H1 (cell line): ENCODE data around the gene MRPL16. TPM values are rescaled to one million over a fixed set of nuclear protein-coding genes. Genes with fewer than 3 reads are reported as not detected.

Experiments used
- CTCF ChIA-PET: fragments of 300-600 bp; sonication (Branson Sonifier 250); formaldehyde crosslinking; loops from one replicate; lab custom pipeline; 2021; ENCODE audit not compliant: partially characterized antibody; lab: Charles Lee
- POLR2A ChIA-PET: fragments of 300-600 bp; sonication (Branson Sonifier 250); formaldehyde crosslinking; loops from one replicate; lab custom pipeline; 2021; ENCODE audit warnings: inconsistent platforms; ENCODE audit not compliant: partially characterized antibody; lab: Charles Lee
- DNase-seq, 2 experiments: peaks; one replicate each; pipeline versions ENCODE4 v3.0.0 to v3.0.0-alpha.2; 2010 to 2022; ENCODE audit warnings: low spot score in 2 of 2, low read depth in 1 of 2, mixed read lengths in 1 of 2
- FAIRE-seq: peaks from 2 replicates; lab custom pipeline; 2011; peaks lifted over from hg19 to GRCh38; lab: Jason Lieb, UNC
- H2AFZ ChIP-seq: 2 replicates; pipeline ENCODE4 v1.8.1; 2012; ENCODE audit warnings: low read length, inconsistent platforms
- H2AK5ac ChIP-seq: 2 replicates; pipeline ENCODE4 v1.6.1; 2013; ENCODE audit warnings: low read depth, low read length
- H2BK120ac ChIP-seq: replicated peaks from 2 replicates; pipeline ENCODE3; 2013; ENCODE audit warnings: low read depth, low read length, inconsistent platforms
- H2BK12ac ChIP-seq: 2 replicates; pipeline ENCODE4 v1.6.1; 2013; ENCODE audit warnings: low read depth, low read length
- H2BK15ac ChIP-seq: 2 replicates; pipeline ENCODE4 v1.6.1; 2013; ENCODE audit warnings: low read length
- H2BK20ac ChIP-seq: 2 replicates; pipeline ENCODE4 v1.6.1; 2013; ENCODE audit warnings: low read length
- H2BK5ac ChIP-seq: 2 replicates; pipeline ENCODE4 v1.6.1; 2013; ENCODE audit warnings: low read depth, low read length
- H3K14ac ChIP-seq: 2 replicates; pipeline ENCODE4 v1.6.1; 2013; ENCODE audit warnings: inconsistent platforms; ENCODE audit not compliant: insufficient read length
- H3K18ac ChIP-seq: 2 replicates; pipeline ENCODE4 v1.6.1; 2013; ENCODE audit warnings: low read length; ENCODE audit errors: extremely low read depth
- H3K23ac ChIP-seq: 2 replicates; pipeline ENCODE4 v1.6.1; 2013; ENCODE audit warnings: inconsistent platforms; ENCODE audit not compliant: insufficient read length
- H3K23me2 ChIP-seq: 2 replicates; pipeline ENCODE4 v1.6.1; 2013; ENCODE audit warnings: low read depth, low read length
- H3K27ac ChIP-seq: 2 replicates; pipeline ENCODE4 v1.6.1; 2011; ENCODE audit warnings: low read depth, low read length, inconsistent platforms
- H3K27me3 ChIP-seq, 4 experiments: replicated peaks in 1 of 4; 1 replicate in 1 of 4; 2 replicates in 3 of 4; pipeline versions ENCODE4 v1.6.1 to v1.8.1; 2011 to 2013; ENCODE audit warnings: low read length in 3 of 4, mild to moderate bottlenecking in 3 of 4, inconsistent platforms in 2 of 4, mixed read lengths in 2 of 4, moderate library complexity in 1 of 4; ENCODE audit not compliant: control insufficient read depth in 3 of 4, insufficient read depth in 3 of 4; ENCODE audit errors: extremely low read depth in 1 of 4
- H3K36me3 ChIP-seq, 4 experiments: 2 replicates each; pipeline versions ENCODE4 v1.6.1 to v1.8.1; 2011 to 2013; ENCODE audit warnings: mild to moderate bottlenecking in 4 of 4, low read length in 3 of 4, moderate library complexity in 2 of 4, control low read depth in 1 of 4, inconsistent platforms in 1 of 4; ENCODE audit not compliant: insufficient read depth in 4 of 4, control insufficient read depth in 2 of 4
- H3K4ac ChIP-seq: replicated peaks from 2 replicates; pipeline ENCODE3; 2013; ENCODE audit warnings: low read length, low read depth, mixed read lengths, inconsistent platforms; ENCODE audit not compliant: insufficient read length
- H3K4me1 ChIP-seq, 4 experiments: replicated peaks in 1 of 4; 1 replicate in 1 of 4; 2 replicates in 3 of 4; pipeline versions ENCODE4 v1.6.1 to v1.8.1; 2011 to 2013; ENCODE audit warnings: low read length in 3 of 4, inconsistent platforms in 2 of 4, mixed read lengths in 1 of 4; ENCODE audit not compliant: insufficient read depth in 4 of 4, control insufficient read depth in 3 of 4
- H3K4me2 ChIP-seq, 2 experiments: 2 replicates each; pipeline versions ENCODE4 v1.6.1 to v1.8.1; 2011 to 2013; ENCODE audit warnings: low read depth in 2 of 2, low read length in 2 of 2, control low read depth in 1 of 2, inconsistent platforms in 1 of 2, mild to moderate bottlenecking in 1 of 2; ENCODE audit not compliant: insufficient read depth in 1 of 2
- H3K4me3 ChIP-seq, 4 experiments: fragments of 200-600, 300-600 bp in 1 of 4; sonication (generic), shearing (Covaris generic), sonication (Bioruptor Twin) in 1 of 4; 2 replicates each; pipeline versions ENCODE4 v1.5.1 to v1.8.1; 2011 to 2016; ENCODE audit warnings: low read length in 4 of 4, low read depth in 3 of 4, control low read depth in 2 of 4, inconsistent platforms in 2 of 4, mild to moderate bottlenecking in 2 of 4, mixed read lengths in 1 of 4, moderate library complexity in 1 of 4; ENCODE audit not compliant: insufficient read depth in 2 of 4; ENCODE audit errors: extremely low read depth in 1 of 4
- H3K56ac ChIP-seq: replicated peaks from 2 replicates; pipeline ENCODE3; 2013; ENCODE audit warnings: low read depth, mild to moderate bottlenecking, mixed read lengths, low read length, inconsistent platforms; ENCODE audit not compliant: insufficient read length
- H3K79me1 ChIP-seq: 2 replicates; pipeline ENCODE4 v1.6.1; 2013; ENCODE audit warnings: low read depth, low read length, control low read depth
- H3K79me2 ChIP-seq, 2 experiments: 2 replicates each; pipeline versions ENCODE4 v1.6.1 to v1.8.1; 2012 to 2013; ENCODE audit warnings: low read length in 2 of 2, mild to moderate bottlenecking in 2 of 2, inconsistent platforms in 1 of 2; ENCODE audit not compliant: insufficient read depth in 2 of 2, control insufficient read depth in 1 of 2
- H3K9ac ChIP-seq, 4 experiments: replicated peaks in 1 of 4; 1 replicate in 1 of 4; 2 replicates in 3 of 4; pipeline versions ENCODE4 v1.6.1 to v1.8.1; 2011 to 2013; ENCODE audit warnings: low read depth in 3 of 4, low read length in 3 of 4, control low read depth in 2 of 4, mild to moderate bottlenecking in 2 of 4, moderate library complexity in 2 of 4, inconsistent platforms in 1 of 4; ENCODE audit errors: extremely low read depth in 1 of 4
- H3K9me3 ChIP-seq, 2 experiments: 2 replicates each; pipeline versions ENCODE4 v1.6.1 to v1.8.1; 2012 to 2013; ENCODE audit warnings: mild to moderate bottlenecking in 2 of 2, moderate library complexity in 2 of 2, control low read depth in 1 of 2, inconsistent platforms in 1 of 2, low read depth in 1 of 2, low read length in 1 of 2, mixed read lengths in 1 of 2; ENCODE audit not compliant: insufficient read depth in 2 of 2
- H4K20me1 ChIP-seq, 2 experiments: replicated peaks in 1 of 2; 2 replicates each; pipeline versions ENCODE3 to v1.8.1; 2011 to 2013; ENCODE audit warnings: inconsistent platforms in 2 of 2, low read length in 2 of 2, mild to moderate bottlenecking in 1 of 2; ENCODE audit not compliant: insufficient read depth in 2 of 2, control insufficient read depth in 1 of 2
- H4K5ac ChIP-seq: 2 replicates; pipeline ENCODE4 v1.6.1; 2013; ENCODE audit warnings: low read length, low read depth, mixed read lengths, inconsistent platforms; ENCODE audit not compliant: insufficient read length
- H4K8ac ChIP-seq: 2 replicates; pipeline ENCODE4 v1.8.0; 2013; ENCODE audit warnings: mild to moderate bottlenecking, moderate library complexity, low read length, inconsistent platforms; ENCODE audit not compliant: insufficient read depth; ENCODE audit errors: extremely low read depth
- H4K91ac ChIP-seq: replicated peaks from 2 replicates; pipeline ENCODE3; 2013; ENCODE audit warnings: low read length, mixed read lengths, inconsistent platforms; ENCODE audit not compliant: insufficient read length
- CREB1 ChIP-seq: IDR thresholded peaks from 2 replicates; pipeline ENCODE4 v1.6.1; 2012; ENCODE audit warnings: inconsistent platforms
- EP300 ChIP-seq, 2 experiments: IDR thresholded peaks; 1 replicate in 1 of 2; 2 replicates in 1 of 2; pipeline ENCODE4 v1.6.1; 2011 to 2012; ENCODE audit warnings: low read depth in 2 of 2, low read length in 2 of 2, mild to moderate bottlenecking in 2 of 2, borderline replicate concordance in 1 of 2, inconsistent platforms in 1 of 2, moderate library complexity in 1 of 2
- GABPA ChIP-seq: IDR thresholded peaks from 2 replicates; pipeline ENCODE4 v1.6.1; 2011; ENCODE audit warnings: mild to moderate bottlenecking, low read length, moderate library complexity, borderline replicate concordance; ENCODE audit not compliant: insufficient read depth
- JUND ChIP-seq: IDR thresholded peaks from 2 replicates; pipeline ENCODE4 v1.6.1; 2011; ENCODE audit warnings: mild to moderate bottlenecking, improper control_type of control experiment, low read length
- PHF8 ChIP-seq: fragments of 200-600 bp; sonication (generic); conservative IDR thresholded peaks from 2 replicates; pipeline ENCODE4 v1.7.1; 2012; ENCODE audit warnings: low read depth, mild to moderate bottlenecking, inconsistent platforms, low read length, moderate library complexity
- SP4 ChIP-seq: IDR thresholded peaks from 2 replicates; pipeline ENCODE4 v1.6.1; 2012; ENCODE audit warnings: low read length, inconsistent platforms
- SRF ChIP-seq: IDR thresholded peaks from 2 replicates; pipeline ENCODE4 v1.6.1; 2011; ENCODE audit warnings: mild to moderate bottlenecking, low read depth, low read length, moderate library complexity
- WGBS, 2 experiments: shearing (Covaris generic) in 1 of 2; methylation state at CpG; one replicate each; pipeline versions ENCODE4 v1.1.6 to v1.1.7; 2013 to 2015; ENCODE audit warnings: low lambda C conversion rate in 2 of 2, mixed read lengths in 2 of 2, inconsistent platforms in 1 of 2, low coverage in 1 of 2, missing lambda C conversion rate in 1 of 2; ENCODE audit not compliant: insufficient replicate concordance in 2 of 2, insufficient coverage in 1 of 2, insufficient read length in 1 of 2; ENCODE audit errors: extremely low coverage in 1 of 2, missing lambda C conversion rate in 1 of 2; 5-methylcytosine and 5-hydroxymethylcytosine counted together
- polyA plus RNA-seq, 7 experiments: library from polyadenylated mRNA; depleted of rRNA in 3 of 7; stranded (reverse) in 5 of 7; unstranded in 2 of 7; fragments of >200 nt in 5 of 7; fragments of 200-250 nt in 2 of 7; gene quantifications; 1 replicate in 5 of 7; 2 replicates in 1 of 7; 4 replicates in 1 of 7; pipeline versions ENCODE4 v1.2.1 to v1.2.3, GENCODE V29; 2011 to 2013; ENCODE audit warnings: missing spikeins in 2 of 7, mixed read lengths in 2 of 7
- total RNA-seq: library from RNA; stranded (reverse); fragmentation: NEBNext Ultra II Directional; extraction: Animal tissue kit (Norgen Biotek cat#: 25700); gene quantifications from 2 replicates; pipeline ENCODE4 v1.2.1, GENCODE V29; 2021
- TF ChIP-seq, protein P1 (sequence below): IDR thresholded peaks from 2 replicates; pipeline ENCODE4 v1.6.1; 2012; ENCODE audit warnings: inconsistent platforms
- TF ChIP-seq, protein P2 (sequence below): IDR thresholded peaks from 2 replicates; pipeline ENCODE4 v1.6.1; 2012; ENCODE audit warnings: low read length, inconsistent platforms

Gene MRPL16
- total and polyA plus RNA-seq, 2 of the 8 experiments (the other 6 are each of a cell fraction or from before 2014, with no cell fraction given) = 69.2 to 79.8 TPM

DNA sequence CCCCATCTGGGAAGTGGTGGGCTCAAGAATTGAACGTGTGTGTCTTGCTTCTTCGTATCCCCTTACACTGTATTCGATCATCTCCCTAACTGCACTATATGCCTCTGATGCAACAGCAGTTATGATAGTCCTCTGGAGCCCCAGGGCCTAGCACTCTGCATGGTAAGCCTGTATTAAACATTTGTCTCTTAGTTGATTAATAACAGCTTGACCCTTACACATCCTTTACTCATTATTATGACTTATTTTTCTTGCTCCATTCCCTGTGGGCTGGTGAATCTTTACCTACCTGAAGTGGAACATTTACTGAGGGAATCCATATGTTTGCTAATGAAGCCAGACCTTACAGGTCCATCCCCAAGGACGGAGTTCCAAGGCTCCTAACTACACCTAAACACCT is 49.8 kb downstream of the MRPL16 start:
- CTCF ChIA-PET = no interaction called here
- no peak overlapping the region for H3K56ac ChIP-seq
- no peak overlapping the region for H2BK15ac ChIP-seq
- no peak overlapping the region for H4K5ac ChIP-seq
- peaks cover 2 to 11% (median 7%) of the 10 kb centered on the region in 4 experiments; a peak in 6 of 7 replicates for H3K4me1 ChIP-seq
- H3K79me1 ChIP-seq = peaks cover 34% of the 10 kb centered on the region
- H3K4ac ChIP-seq = no peak overlapping the region
- H3K9ac ChIP-seq = no peak overlapping the region
- no peak overlapping the region for H2BK20ac ChIP-seq
- H3K23me2 ChIP-seq = no peaks in the 10 kb centered on the region; the same call in 1 of the 2 replicates
- H3K4me3 ChIP-seq = no peak overlapping the region
- H2BK120ac ChIP-seq = no peak overlapping the region
- FAIRE-seq = no peak
- no peak overlapping the region for H3K27ac ChIP-seq
- H3K36me3 ChIP-seq = no peaks in the 10 kb centered on the region
- no peak overlapping the region for H3K14ac ChIP-seq
- no peak overlapping the region for H2BK5ac ChIP-seq
- no peaks in the 10 kb centered on the region for H3K9me3 ChIP-seq
- H2AK5ac ChIP-seq = no peak overlapping the region
- POLR2A ChIA-PET = interaction anchor here (0.8 kb wide), 1 partner anchor 13 kb away, joined by 4 read pairs; no protein-coding TSS in a partner anchor
- no peak overlapping the region for H3K4me2 ChIP-seq
- no peak overlapping the region for H3K23ac ChIP-seq
- H4K91ac ChIP-seq = no peak overlapping the region
- DNase-seq = no peak
- no peak overlapping the region for H2AFZ ChIP-seq
- WGBS, 2 experiments = 92% methylated on average over 4 of the region's 4 CpGs; no CpG with 5 or more reads in 1 of the 2 experiments
- H3K18ac ChIP-seq = no peak overlapping the region
- peaks cover 36 to 92% of the 10 kb centered on the region in 2 experiments for H3K79me2 ChIP-seq
- no peak overlapping the region for H4K8ac ChIP-seq
- no peak overlapping the region for H2BK12ac ChIP-seq
- H3K27me3 ChIP-seq = no peaks in the 10 kb centered on the region
- H4K20me1 ChIP-seq = peaks cover 14 to 29% of the 10 kb centered on the region in 2 experiments
- no peak for TF ChIP-seq JUND
- no peak for TF ChIP-seq GABPA
- TF ChIP-seq CREB1 = no peak
- TF ChIP-seq, protein P1, sequence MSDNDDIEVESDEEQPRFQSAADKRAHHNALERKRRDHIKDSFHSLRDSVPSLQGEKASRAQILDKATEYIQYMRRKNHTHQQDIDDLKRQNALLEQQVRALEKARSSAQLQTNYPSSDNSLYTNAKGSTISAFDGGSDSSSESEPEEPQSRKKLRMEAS = no peak
- no peak for TF ChIP-seq SRF
- no peak for TF ChIP-seq SP4
- TF ChIP-seq PHF8 = no peak
- TF ChIP-seq, protein P2, sequence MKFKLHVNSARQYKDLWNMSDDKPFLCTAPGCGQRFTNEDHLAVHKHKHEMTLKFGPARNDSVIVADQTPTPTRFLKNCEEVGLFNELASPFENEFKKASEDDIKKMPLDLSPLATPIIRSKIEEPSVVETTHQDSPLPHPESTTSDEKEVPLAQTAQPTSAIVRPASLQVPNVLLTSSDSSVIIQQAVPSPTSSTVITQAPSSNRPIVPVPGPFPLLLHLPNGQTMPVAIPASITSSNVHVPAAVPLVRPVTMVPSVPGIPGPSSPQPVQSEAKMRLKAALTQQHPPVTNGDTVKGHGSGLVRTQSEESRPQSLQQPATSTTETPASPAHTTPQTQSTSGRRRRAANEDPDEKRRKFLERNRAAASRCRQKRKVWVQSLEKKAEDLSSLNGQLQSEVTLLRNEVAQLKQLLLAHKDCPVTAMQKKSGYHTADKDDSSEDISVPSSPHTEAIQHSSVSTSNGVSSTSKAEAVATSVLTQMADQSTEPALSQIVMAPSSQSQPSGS = no peak
- no peak for TF ChIP-seq EP300 (IDR thresholded peaks at IDR 0.05; ENCODE audit: borderline replicate concordance in 1 of 2, low read depth in 2 of 2, low read length in 2 of 2)
